Panc1 (cell line): ENCODE results near the gene ABCB8. TPM values are rescaled to one million over a fixed set of nuclear protein-coding genes. Genes with fewer than 3 reads are reported as not detected.

Experiments used
- ATAC-seq: fragments of 200-7000 bp; cut with Tn5 transposase; 2 replicates; pipeline ENCODE4 v1.9.1; 2020; ENCODE audit warnings: mild to moderate bottlenecking, moderate library complexity
- BruUV-seq: library from RNA; stranded (reverse); fragments of 400-500 nt; replicated peaks from 2 replicates; lab custom pipeline; 2021; lab: Mats Ljungman, UMichigan
- CTCF ChIA-PET: fragments of 300-600 bp; sonication (Branson Sonifier 250); formaldehyde crosslinking; loops from one replicate; lab custom pipeline; 2022; ENCODE audit warnings: antibody characterized with exemption; lab: Charles Lee
- POLR2A ChIA-PET: fragments of 300-600 bp; sonication (Branson Sonifier 250); formaldehyde crosslinking; loops from one replicate; lab custom pipeline; 2022; ENCODE audit warnings: antibody characterized with exemption; lab: Charles Lee
- DNase-seq: peaks from one replicate; pipeline ENCODE4 v3.0.0-alpha.2; 2010; ENCODE audit warnings: low read depth, low spot score
- H3K27ac ChIP-seq: 2 replicates; pipeline ENCODE4 v1.5.1; 2011; ENCODE audit warnings: mild to moderate bottlenecking, low read length, inconsistent platforms
- H3K27me3 ChIP-seq: fragments of 200-500 bp; sonication (Bioruptor generic); 2 replicates; pipeline ENCODE4 v1.6.0; 2014; ENCODE audit warnings: low read length, inconsistent platforms; ENCODE audit not compliant: control insufficient read depth, insufficient read depth
- H3K36me3 ChIP-seq: fragments of 200-500 bp; sonication (Bioruptor generic); 2 replicates; pipeline ENCODE4 v1.5.1; 2014; ENCODE audit warnings: inconsistent platforms, mild to moderate bottlenecking, low read length, moderate library complexity; ENCODE audit not compliant: control insufficient read depth, insufficient read depth
- H3K4me1 ChIP-seq: 2 replicates; pipeline ENCODE4 v1.5.1; 2011; ENCODE audit warnings: inconsistent platforms, mild to moderate bottlenecking, low read length, moderate library complexity; ENCODE audit not compliant: control insufficient read depth, insufficient read depth
- H3K4me3 ChIP-seq, 2 experiments: 2 replicates each; pipeline ENCODE4 v1.5.1; 2011 to 2012; ENCODE audit warnings: low read depth in 2 of 2, low read length in 2 of 2, mild to moderate bottlenecking in 2 of 2, inconsistent platforms in 1 of 2, moderate library complexity in 1 of 2
- H3K9me3 ChIP-seq: fragments of 200-500 bp; sonication (Bioruptor generic); 2 replicates; pipeline ENCODE4 v1.5.1; 2014; ENCODE audit warnings: low read depth, mild to moderate bottlenecking, inconsistent platforms, low read length, moderate library complexity; ENCODE audit not compliant: control insufficient read depth, insufficient read depth
- CTCF ChIP-seq: fragments of 450-650 bp; IDR thresholded peaks from 2 replicates; pipeline ENCODE4 v1.5.1; 2017; ENCODE audit warnings: mild to moderate bottlenecking
- POLR2AphosphoS5 ChIP-seq: IDR thresholded peaks from 2 replicates; pipeline ENCODE4 v1.6.1; 2012; ENCODE audit warnings: mild to moderate bottlenecking, low read depth, low read length, moderate library complexity
- REST ChIP-seq, 2 experiments: IDR thresholded peaks; 2 replicates each; pipeline ENCODE4 v1.6.1; 2011 to 2012; ENCODE audit warnings: low read depth in 2 of 2, control low read depth in 1 of 2, low read length in 1 of 2, mild to moderate bottlenecking in 1 of 2, moderate library complexity in 1 of 2; ENCODE audit not compliant: insufficient read depth in 1 of 2
- SIN3A ChIP-seq: IDR thresholded peaks from 2 replicates; pipeline ENCODE4 v1.6.1; 2012; ENCODE audit warnings: low read depth, mild to moderate bottlenecking, low read length, moderate library complexity, borderline replicate concordance; ENCODE audit not compliant: insufficient read depth
- TCF7L2 ChIP-seq: IDR thresholded peaks from 2 replicates; pipeline ENCODE4 v1.6.1; 2011; ENCODE audit warnings: mild to moderate bottlenecking, low read depth, low read length, inconsistent platforms
- in situ Hi-C: cut with HindIII; loops from 2 replicates; pipeline ENCODE4 v1.10.0; 2016; ENCODE audit warnings: low sequenced_read_pairs, low pct_unique_long_range_greater_than_20kb
- intact Hi-C: fragments of 100-400 bp; cut with micrococcal nuclease; formaldehyde crosslinking; loops from one replicate; pipeline ENCODE4 v1.10.0; 2022; ENCODE audit not compliant: unreplicated experiment
- total RNA-seq: library from RNA; stranded (reverse); gene quantifications from one replicate; pipeline ENCODE4 v1.2.1, GENCODE V29; 2021; ENCODE audit not compliant: unreplicated experiment

The ABCB8 gene
- total RNA-seq, 1 experiment from 2014 or later, result 49.8 TPM

DNA sequence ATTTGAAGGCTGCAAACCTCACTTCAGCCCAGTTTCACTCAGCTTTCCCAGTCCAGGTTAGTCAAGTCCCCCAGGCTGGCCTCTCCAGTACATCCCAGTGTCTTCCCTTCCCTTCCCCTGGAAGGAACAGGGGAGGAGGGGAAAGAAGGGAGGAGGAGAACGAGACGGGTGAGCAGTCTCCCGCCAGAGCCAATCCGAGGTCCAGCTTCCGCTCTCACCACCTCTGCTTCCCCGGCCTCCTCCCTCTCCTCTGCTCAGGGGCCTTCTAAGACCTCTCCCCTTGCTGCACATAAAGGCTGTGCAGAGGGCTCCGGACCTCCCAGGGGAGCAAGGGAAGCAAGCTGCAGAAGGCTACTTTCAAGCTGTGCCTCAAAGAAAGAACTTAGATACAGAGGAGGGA lies 8.0 kb upstream of the ABCB8 start:
- TF ChIP-seq REST (IDR thresholded peaks at IDR 0.05; ENCODE audit: insufficient read depth in 1 of 2, low read depth in 2 of 2, low read length in 1 of 2) (no peak), TCF7L2 (no peak), POLR2AphosphoS5 (no peak), SIN3A (no peak), CTCF (no peak)
- Histone ChIP-seq H3K4me1 (peaks cover 8% of the 10 kb centered on the region), H3K4me3 (no peak overlapping the region), H3K27ac (no peak overlapping the region), H3K9me3 (no peaks in the 10 kb centered on the region), H3K27me3 (no peaks in the 10 kb centered on the region), H3K36me3 (no peaks in the 10 kb centered on the region)
- no peak for ATAC-seq
- in situ Hi-C loops, result no loop called here
- no TSS peak for BruUV-seq
- intact Hi-C loops, result no loop called here
- DNase-seq, result no peak
- CTCF ChIA-PET, result interaction anchor here (2.0 to 2.6 kb wide), 2 partner anchors 10 to 28 kb away, joined by 4 to 11 read pairs; no protein-coding TSS in a partner anchor
- POLR2A ChIA-PET, result no interaction called here

- ChIA-PET POLR2A (no interaction called here), CTCF (interaction anchor here (0.5 to 0.6 kb wide), 2 partner anchors 113 to 237 kb away, joined by 3 read pairs; no protein-coding TSS in a partner anchor)
- BruUV-seq, result no TSS peak
- in situ Hi-C loops, result no loop called here
- intact Hi-C loops, result no loop called here
- Histone ChIP-seq H3K9me3 (no peaks in the 10 kb centered on the region), H3K27ac (no peak overlapping the region), H3K36me3 (no peaks in the 10 kb centered on the region), H3K4me1 (peaks cover 2% of the 10 kb centered on the region), H3K4me3 (no peak overlapping the region), H3K27me3 (no peaks in the 10 kb centered on the region)
- TF ChIP-seq SIN3A (no peak), TCF7L2 (no peak), CTCF (no peak), REST (IDR thresholded peaks at IDR 0.05; ENCODE audit: insufficient read depth in 1 of 2, low read depth in 2 of 2, low read length in 1 of 2) (no peak), POLR2AphosphoS5 (no peak)
- DNase-seq (no peak), ATAC-seq (no peak)
These were observed 5.0 kb upstream of the ABCB8 start for GRCh38 chr7:151023232-151023631.
